NCI-H524 (cell line): ENCODE measurements around the gene COA5.

Experiments
- DNase-seq, 2 experiments: peaks; one replicate each; lab custom pipeline; 2025; lab: John Stamatoyannopoulos, UW

COA5 gene

DNA sequence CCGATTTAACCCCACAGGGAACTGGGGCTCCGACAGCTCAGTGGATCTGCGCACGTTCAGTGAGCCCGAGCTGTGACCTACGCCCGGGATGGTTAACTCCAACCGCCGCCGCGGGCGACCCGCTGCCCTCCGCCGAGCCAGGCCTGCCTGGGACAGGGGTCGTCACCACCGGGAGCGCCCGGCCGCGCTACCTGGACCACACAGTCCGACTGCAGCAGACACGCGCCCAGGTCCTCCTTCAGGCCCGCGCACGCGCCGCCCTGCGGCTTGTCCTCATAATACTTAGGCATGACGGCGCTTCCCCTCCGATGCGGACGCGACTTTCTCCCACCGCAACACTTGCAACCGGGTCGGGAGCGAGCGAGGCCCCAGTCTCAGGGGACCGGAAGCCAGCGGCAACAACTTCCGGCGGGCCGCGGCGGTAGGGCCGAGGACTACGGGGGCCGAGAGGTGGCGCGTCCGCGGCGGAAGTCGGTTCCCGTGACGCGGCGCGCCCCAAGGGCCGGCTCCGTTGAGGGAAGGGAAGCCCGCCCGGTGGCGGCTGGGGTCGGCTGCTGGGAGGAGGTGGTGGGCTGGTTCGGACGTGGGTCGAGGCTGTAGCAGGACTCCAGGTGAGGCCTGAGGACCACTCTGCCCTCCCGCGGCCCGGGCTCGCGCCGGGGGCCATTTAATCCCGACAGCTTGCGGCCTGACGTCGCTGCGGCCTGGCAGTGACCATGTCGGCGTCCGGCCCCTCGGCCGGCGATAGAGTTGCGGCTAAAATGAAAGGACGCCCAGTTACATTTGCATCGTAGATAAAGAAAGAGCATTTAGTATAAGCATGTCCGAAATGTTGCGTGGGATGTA lies at the start of gene COA5, which contains the start of gene UNC50:
Gene COA5 (minus strand): TSS at position 397 of the 846 bp plus-strand sequence. CDS start 107 bp downstream, at position 290.
Gene UNC50 (plus strand): TSS at position 474 of the 846 bp plus-strand sequence. CDS start 1,171 bp downstream, outside the sequence.
- DNase-seq, result peak; percentile 44 to 80

DNA sequence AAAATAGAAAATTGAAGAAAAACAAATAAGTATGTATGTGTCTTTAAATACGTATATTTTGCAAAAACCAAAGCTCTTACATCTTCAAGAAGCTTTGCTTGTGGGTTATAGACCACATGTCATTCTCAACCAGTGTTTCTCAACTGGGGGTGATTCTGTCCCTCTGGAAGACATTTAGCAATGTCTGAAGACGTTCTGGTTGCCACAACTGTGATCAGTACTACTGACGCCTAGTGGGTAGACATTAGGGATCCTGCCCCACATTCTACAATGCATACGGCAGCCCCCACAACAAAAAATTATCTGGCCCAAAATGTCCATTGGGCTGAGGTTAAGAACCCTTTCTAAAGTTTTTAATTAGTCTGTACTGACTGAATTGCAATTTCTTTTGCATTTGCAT lies 48.5 kb upstream of the COA5 start:
- no peak for DNase-seq

- no peak for DNase-seq
Measured at GRCh38 chr2:98654699-98655495, 46.6 kb upstream of the COA5 start.

- DNase-seq, result no peak
Measured at GRCh38 chr2:98650998-98651397, 42.7 kb upstream of the COA5 start.

DNA sequence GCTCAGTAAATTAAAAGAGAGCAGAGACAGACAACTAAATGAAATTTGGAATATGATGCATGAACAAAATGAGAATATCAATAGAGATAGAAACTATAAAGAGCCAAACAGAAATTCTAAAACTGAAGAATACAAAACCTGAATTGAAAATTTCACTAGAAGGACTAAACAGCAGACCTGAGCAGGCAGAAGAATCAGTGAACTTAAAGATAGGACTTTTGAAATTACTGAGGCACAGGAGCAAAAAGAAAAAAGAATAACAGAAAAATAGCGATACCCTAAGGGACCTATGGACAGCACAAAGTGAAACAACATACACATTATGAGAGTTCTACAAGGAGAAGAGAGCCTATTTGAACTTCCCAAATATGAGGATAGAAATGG lies 41.7 kb upstream of the COA5 start:
- no peak for DNase-seq

DNA sequence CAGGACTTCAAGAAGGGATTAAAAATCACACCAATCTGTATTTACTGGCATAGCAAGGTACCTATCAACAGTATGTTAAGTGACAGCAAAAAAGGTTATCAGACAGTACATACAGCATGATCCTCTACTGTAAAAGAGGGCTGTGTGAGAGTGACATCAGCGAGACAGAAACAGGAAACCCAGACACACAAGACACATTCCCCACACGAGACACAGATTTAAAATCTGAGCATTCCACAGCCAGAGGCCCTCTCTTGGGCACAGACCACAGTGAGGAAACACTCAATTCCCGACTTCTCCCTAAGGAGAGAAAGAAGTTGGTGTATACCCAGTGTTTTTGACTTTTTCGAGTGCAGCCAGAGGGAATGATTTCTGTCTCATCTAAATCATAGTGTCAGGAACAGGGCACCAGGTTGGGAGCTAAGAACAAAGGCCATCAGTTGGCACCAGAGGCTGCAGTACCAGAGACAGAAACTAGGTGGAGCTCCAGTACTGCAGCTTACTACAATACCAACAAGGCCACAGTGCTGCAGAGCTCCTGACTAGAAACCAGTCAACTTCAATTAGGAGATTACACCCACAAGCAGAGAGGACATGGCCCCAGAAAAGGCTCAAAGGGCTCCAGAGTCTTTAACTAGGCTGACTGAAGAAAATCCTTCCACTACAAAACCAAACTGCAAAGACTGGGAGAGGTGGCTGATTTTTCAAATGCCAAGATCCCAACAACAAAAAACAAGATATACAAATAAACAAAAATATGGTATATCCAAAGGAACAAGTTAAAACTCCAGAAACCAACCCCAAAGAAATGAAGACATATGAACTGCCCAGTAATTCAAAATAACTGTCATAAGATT lies 41.1 kb upstream of the COA5 start:
- DNase-seq, result peak; percentile 59 to 77

GRCh38 chr2:98648451-98648850 lies 40.1 kb upstream of the COA5 start:
- DNase-seq, result no peak

GRCh38 chr2:98647636-98648035 lies 39.3 kb upstream of the COA5 start:
- no peak for DNase-seq

DNA sequence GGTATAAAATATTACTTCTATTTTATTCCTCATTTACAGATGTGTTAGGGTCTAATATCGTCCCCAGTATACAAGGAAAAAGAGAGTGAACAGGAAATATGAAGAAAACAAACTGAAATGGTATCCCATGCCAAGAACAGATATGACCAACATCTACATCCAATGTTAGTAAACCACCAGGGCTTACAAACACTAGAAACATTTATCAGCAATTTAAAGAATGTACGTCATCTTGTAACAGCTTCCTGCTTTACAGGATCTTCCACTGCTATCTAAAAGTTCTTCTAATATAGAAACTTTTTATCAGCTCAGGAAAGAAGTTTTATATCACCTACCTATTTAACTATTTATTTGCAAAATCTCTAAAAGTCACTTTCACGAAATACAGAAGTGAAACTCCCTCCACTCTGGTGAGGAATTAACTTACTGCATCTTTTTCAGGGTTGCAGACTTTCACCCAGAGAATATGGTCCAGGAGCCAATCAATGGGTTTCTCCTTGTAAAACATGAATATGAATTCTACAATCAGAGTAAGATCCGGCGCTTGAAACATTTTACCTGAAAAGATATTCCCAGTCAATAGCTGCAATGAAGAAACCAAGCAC lies 35.3 kb upstream of the COA5 start:
- no peak for DNase-seq

- no peak for DNase-seq
Measured at GRCh38 chr2:98637401-98638147, 29.3 kb upstream of the COA5 start.

DNA sequence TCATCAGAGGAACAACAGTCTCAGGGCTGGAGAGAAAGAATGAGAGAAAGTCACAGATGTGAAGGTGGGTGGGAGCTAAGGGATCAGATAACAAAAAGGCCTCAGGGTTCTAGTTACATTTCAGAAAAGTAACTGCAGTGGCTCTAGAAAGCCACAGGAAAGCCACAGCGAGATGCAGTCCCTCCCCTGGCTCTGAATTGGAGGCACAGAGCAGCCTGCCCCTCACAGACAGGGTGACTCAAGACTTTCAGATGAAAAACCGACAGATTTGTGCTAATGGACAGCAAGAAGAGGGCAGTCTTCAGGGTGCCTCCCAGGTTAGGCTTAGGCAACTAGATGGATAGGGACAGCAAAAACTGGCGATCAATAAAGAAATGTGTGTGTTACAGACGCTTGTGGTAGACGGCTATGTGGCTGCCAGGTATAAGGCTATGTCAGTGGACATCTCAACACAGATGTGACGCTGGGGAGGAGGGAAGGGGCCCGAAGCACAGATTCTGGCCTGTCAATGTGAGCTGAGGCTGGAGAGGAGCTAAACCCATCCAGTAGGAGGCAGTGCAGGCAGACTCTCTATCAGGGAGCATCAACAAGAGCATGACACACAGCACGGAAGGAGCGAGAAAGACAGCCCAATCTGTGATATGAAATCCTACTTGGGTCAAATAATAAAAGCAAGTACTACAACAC lies 26.2 kb upstream of the COA5 start:
- no peak for DNase-seq

GRCh38 chr2:98632351-98632750 lies 24.0 kb upstream of the COA5 start:
- DNase-seq, result no peak

DNA sequence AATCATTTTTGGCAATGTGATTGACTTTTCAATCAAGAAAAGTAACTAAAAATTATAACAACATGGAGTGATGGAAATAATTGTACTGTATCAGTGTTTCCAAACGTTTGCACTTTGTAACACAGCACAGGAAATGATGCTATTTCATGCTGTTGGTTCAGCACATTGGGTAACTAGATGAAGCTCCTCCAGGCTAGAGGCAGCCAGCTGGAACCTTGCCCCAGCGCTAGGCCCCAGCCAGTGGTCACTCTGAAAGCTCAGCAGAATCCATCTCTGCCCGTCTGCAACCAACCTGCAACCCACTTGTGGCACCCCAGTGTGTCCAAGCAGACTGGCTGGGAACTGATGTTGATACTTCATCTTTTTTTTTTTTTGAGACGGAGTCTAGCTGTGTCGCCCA lies 15.3 kb upstream of the COA5 start:
- no peak for DNase-seq

DNA sequence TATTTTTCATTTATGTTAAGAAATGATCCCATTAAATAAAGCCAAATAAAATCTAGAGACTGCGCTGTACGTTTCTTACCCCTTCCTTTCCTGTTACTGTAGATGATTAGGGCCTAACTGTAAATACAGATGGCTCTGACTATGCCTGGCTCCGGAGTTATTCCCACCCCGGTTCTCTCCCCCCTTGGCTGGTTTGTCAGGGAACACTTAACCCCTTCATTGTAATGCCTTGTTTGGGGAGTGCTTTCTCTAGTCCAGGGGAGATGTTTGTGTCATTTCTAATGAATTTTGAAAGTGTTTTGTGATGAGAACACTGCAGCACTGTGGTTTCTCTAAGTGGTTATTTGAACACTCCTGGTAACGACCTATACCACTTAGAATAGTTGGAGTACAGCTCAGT lies 8.8 kb upstream of the COA5 start:
- no peak for DNase-seq

- no peak for DNase-seq
Measured at GRCh38 chr2:98615481-98615880, 7.2 kb upstream of the COA5 start.

DNA sequence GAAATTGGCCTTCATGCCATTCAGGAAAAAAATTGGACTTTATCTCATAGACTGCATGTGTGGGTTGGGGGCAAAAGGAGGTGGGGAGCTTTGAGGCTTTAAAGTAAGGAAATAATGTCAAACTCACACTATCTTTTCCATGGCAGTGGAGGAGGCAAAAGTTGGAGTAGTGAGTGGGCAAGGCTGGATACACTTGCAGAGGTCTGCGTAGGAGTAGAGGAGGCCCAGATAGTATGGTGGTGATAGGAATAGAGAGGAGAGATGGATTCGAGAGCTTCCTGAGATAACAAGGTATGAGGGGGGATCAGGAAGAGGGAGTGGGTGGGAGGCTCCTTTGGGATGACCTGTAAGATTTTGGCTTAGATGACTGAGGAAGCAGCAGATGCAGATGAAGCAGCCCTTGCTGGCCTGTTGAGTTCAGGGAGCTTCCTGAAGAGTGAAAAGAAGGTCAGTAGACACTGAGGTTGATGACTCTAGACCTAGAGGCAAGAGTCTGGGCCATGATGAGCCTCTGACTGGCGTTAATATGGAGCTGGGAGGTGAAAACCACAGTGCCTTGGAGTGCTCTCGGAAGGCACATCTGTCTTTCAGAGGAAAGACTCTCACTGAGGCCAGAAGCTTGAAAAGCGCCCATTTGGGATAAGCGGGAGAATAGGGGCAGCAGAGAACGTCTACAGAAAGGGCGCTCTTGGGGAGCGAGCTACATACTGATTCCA lies 5.9 kb upstream of the COA5 start:
- DNase-seq, result no peak

GRCh38 chr2:98608962-98609604 lies 771 bp upstream of the COA5 start:
- peak in 1 of 2 experiments; percentile 11 for DNase-seq

DNA sequence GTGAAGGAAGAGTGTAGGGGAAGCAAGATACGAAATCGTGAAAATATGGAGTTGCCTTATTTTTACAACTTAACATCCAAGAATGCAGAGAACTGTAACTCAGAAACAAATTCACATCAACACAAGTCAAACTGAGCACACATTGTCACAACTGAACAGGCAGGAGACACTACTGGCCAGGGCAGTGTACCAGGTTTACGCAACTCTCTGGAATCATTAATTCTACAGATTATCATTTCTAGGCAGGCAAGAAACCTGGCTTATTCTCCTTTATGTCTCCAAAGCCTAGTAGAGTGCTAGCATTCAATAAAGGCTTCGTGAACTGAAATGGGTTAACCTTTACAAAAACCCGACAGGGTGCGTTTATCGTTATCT lies 584 bp downstream of the COA5 start:
- DNase-seq, result no peak

GRCh38 chr2:98607104-98607503 lies 1.2 kb downstream of the COA5 start:
- DNase-seq, result no peak
